ENCODE measurements around the gene GAK. TPM values are rescaled to one million over a fixed set of nuclear protein-coding genes. Genes with fewer than 3 reads are reported as not detected.

GAK gene
- total RNA-seq, 1 donor from 2014 or later = 146 TPM

DNA sequence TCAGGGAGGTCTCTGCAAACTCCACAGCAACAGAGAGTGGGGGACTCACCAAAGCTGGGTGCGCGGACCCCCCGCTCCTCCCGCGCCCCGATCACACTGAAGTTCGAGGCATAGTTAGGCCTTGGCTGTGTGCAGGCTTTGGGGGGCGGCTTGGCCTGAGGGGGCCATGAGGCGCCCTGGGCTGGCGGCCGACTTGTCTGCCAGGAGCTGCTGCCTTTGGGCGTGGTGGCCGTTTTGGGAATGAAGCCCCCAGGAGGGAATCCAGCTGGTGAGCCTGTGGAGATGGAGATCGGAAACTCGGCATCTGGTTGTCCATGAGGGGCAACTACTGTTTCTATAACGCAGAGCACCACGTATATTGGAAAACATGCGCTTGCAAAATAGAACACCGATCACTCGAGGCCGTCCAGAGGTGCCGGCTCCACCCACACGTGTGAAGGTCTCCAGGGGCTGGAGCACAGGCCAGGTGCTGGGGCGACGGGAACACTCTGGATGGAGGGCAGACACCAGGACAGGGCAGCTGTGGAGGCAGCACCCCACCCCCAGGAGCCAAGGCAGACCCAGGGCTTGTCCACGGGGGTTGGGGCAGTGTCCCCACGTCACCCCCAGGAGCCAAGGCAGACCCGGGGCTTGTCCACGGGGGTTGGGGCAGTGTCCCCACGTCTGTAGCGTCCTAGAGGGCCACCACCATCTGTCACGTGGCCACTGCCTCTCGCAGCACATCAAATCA lies 80.2 kb downstream of the GAK start:
- no peaks in the 10 kb centered on the region for H3K4me1 Mint-ChIP-seq (ENCODE audit: low read depth)
- no peak overlapping the region for H3K4me3 Mint-ChIP-seq
- no peaks in the 10 kb centered on the region for H3K27me3 Mint-ChIP-seq (ENCODE audit: insufficient read depth)
- DNase-seq (ENCODE audit: low spot score) = no peak
- H3K9me3 Mint-ChIP-seq = peaks cover 8% of the 10 kb centered on the region
- H3K36me3 Mint-ChIP-seq (ENCODE audit: low read depth) = peaks cover 36% of the 10 kb centered on the region
- no peak overlapping the region for H3K27ac Mint-ChIP-seq
- intact Hi-C loops (cut with micrococcal nuclease) = no loop called here

DNA sequence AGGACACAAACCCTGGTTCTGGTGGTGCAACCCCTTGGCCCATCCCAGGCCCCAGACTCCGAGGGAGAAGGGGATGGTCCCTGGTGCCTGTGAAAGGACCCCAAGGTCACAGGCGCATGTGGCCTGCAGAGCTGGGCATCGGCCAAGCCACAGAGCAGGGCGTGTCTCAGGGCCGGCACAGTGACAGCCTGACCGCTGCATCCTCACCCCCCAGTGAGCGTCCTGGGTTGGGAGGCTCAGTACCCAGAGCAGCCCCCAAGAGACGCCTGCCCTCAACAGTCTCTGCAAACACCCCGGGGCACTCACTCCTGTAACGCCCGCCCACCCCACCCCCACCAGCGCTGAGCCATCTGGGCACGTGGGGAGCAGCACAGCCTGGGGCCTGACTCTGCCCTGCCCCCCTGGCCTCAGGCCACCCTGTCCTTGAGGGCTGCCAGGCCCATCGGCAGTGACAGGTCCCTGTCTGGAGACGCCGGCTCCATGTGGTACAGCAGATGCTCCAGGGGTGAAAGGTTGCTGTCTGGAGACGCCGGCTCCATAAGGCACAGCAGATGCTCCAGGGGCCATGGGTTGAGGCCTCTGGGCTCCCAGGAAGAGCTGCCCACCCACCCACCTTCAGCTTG lies 81.7 kb downstream of the GAK start:
- Mint-ChIP-seq H3K36me3 (ENCODE audit: low read depth) (peaks cover 31% of the 10 kb centered on the region), H3K27me3 (ENCODE audit: insufficient read depth) (no peaks in the 10 kb centered on the region), H3K9me3 (peaks cover 6% of the 10 kb centered on the region), H3K4me1 (ENCODE audit: low read depth) (no peaks in the 10 kb centered on the region), H3K4me3 (no peak overlapping the region), H3K27ac (no peak overlapping the region)
- intact Hi-C loops (cut with micrococcal nuclease) = no loop called here
- DNase-seq (ENCODE audit: low spot score) = no peak

DNA sequence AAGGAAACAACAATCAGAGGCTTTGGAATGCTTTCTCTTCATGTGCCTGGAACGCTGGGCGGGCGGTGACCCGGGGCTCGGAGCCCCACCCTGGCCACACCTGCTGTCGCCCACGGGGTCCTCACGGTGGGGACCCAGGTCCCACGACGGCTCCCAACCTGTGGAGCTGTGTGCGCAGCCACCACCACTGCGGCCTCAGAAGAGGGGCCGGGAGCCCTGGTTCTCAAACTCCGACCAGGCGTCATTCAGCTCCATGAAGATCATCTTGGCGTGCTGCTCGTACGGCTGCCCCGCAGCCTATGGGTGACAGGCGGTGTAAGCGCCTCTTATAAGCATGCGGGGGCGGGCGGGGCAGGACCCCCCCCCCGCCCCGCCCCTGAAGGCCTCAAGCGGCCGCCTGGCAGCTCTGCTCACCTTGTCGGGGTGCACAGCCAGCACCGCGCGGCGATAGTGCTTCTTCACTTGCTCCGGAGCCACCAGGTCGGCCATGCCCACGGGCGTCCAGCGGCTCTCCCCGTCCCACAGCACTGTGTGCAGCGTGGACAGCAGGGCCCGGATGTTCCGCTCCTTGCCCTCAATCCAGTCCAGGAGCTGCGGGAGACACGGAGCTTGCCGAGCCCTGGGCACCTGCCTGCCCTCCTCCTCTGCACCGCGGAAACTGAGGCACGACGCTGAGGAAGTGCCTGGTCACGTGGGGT lies 82.5 kb downstream of the GAK start:
- intact Hi-C loops (cut with micrococcal nuclease) = no loop called here
- Mint-ChIP-seq H3K27ac (no peak overlapping the region), H3K36me3 (ENCODE audit: low read depth) (peaks cover 26% of the 10 kb centered on the region), H3K27me3 (ENCODE audit: insufficient read depth) (no peaks in the 10 kb centered on the region), H3K9me3 (peaks cover 6% of the 10 kb centered on the region), H3K4me3 (no peak overlapping the region), H3K4me1 (ENCODE audit: low read depth) (no peaks in the 10 kb centered on the region)
- DNase-seq (ENCODE audit: low spot score) = no peak

DNA sequence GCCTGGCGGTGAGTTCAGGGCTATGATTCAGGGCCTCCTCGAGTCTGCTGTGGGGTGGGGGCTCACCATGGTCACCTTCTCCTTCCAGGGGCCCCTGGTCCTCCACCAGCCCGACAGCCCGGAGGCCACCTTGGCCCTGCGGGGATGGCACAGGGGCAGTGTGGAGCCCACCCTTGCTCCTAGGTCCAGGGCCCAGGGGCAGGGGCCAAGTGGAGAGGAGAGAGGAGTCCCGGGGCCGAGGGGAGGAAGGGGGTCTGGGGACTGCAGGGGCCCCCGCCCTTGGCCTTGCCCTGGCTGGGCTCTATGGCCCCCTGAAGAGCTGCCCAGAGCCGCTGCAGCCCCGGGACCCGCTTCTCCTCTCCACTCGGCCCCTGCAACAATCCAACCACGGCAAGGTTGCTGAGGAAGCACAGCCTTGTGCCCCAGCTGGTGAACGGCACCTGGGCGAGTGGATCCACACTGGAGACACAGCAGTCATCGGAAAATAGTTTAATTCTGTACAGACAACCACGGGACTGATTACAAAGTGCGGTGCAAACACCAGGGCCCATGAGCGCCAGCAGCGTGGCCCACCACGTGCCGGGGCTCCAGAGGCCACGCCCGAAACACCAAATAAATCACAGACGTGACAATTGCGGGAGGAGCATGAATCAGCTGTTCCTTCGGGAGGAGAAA lies 83.2 kb downstream of the GAK start:
- intact Hi-C loops (cut with micrococcal nuclease) = no loop called here
- no peak for DNase-seq (ENCODE audit: low spot score)
- Mint-ChIP-seq H3K9me3 (peaks cover 11% of the 10 kb centered on the region), H3K27ac (no peak overlapping the region), H3K36me3 (ENCODE audit: low read depth) (peaks cover 24% of the 10 kb centered on the region), H3K27me3 (ENCODE audit: insufficient read depth) (no peaks in the 10 kb centered on the region), H3K4me1 (ENCODE audit: low read depth) (no peaks in the 10 kb centered on the region), H3K4me3 (no peak overlapping the region)

DNA sequence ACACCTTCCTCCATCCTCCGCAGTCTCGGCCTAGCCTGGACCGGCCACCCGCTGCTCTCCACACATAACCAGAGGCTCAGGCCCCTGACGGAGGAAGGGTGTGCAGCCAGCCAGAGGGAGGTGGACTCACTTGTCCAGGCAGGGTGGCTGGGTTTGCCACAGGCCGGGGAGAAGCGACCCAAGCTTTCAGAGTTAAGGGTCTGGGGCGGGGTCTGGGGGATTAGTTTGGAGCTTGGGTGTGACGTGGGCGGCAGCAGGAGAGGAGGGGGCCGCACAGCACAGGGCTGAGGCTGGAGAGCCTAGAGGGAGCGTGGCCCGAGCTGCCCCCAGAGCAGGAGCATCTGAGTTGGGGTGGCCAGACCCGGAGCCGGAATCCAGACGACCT lies 83.8 kb downstream of the GAK start:
- Mint-ChIP-seq H3K36me3 (ENCODE audit: low read depth) (peaks cover 24% of the 10 kb centered on the region), H3K4me3 (no peak overlapping the region), H3K9me3 (peaks cover 11% of the 10 kb centered on the region), H3K4me1 (ENCODE audit: low read depth) (no peaks in the 10 kb centered on the region), H3K27me3 (ENCODE audit: insufficient read depth) (no peaks in the 10 kb centered on the region), H3K27ac (no peak overlapping the region)
- intact Hi-C loops (cut with micrococcal nuclease) = no loop called here
- DNase-seq (ENCODE audit: low spot score) = no peak

DNA sequence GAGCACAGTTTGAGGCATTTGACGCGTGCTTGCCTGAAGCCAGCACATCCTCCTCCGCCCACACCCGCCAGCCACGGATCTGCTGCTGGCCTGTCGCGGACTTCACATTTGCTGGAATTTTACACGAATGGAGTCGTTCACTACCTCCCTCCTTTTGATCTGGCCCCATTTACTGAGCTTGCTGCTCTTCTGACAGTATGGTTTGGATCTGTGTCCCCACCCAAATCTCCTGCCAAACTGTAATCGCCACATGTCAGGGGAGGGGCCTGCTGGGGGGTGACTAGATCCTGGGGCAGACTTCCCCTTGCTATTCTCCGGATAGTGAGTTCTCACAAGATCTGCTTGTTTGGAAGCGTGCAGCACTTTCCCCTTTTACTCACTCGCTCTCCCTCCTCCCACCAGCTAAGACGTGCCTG lies 86.3 kb downstream of the GAK start:
- Mint-ChIP-seq H3K4me3 (no peak overlapping the region), H3K36me3 (ENCODE audit: low read depth) (peaks cover 24% of the 10 kb centered on the region), H3K27ac (no peak overlapping the region), H3K9me3 (peaks cover 21% of the 10 kb centered on the region), H3K4me1 (ENCODE audit: low read depth) (no peaks in the 10 kb centered on the region), H3K27me3 (ENCODE audit: insufficient read depth) (no peaks in the 10 kb centered on the region)
- DNase-seq (ENCODE audit: low spot score) = no peak
- intact Hi-C loops (cut with micrococcal nuclease) = no loop called here

DNA sequence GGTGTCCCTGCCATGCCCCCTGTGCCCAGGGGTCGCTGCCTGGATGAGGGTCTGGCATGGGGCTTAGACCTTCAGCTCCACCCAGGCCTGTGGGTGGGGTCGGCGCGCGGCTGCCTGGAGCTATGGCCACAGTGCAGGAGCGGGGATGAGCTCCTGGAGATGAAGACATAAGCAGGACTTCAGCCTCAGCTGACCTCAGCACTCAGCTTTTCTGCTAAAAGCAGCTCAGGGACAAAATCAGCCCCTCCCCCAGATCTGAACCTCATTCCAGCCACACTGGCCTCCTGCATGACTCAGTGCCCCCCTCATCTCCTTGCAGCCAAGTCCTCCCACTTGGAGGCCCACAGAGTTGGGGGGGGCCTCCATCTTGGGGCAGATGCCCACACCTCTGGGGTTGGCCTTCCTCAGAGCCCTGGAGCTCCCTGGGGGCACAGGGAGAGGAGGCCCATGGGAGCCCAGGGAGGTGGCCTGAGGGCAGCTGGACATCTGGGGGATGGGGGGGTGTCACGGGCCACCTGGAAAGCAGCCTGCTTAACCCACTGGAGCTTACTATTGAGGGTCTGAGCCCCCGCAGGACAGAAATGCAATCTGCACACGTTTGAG lies 86.8 kb downstream of the GAK start:
- H3K27me3 Mint-ChIP-seq (ENCODE audit: insufficient read depth) = no peaks in the 10 kb centered on the region
- H3K9me3 Mint-ChIP-seq = peaks cover 21% of the 10 kb centered on the region
- H3K27ac Mint-ChIP-seq = no peak overlapping the region
- H3K4me3 Mint-ChIP-seq = no peak overlapping the region
- intact Hi-C loops (cut with micrococcal nuclease) = no loop called here
- H3K36me3 Mint-ChIP-seq (ENCODE audit: low read depth) = peaks cover 26% of the 10 kb centered on the region
- DNase-seq (ENCODE audit: low spot score) = no peak
- H3K4me1 Mint-ChIP-seq (ENCODE audit: low read depth) = no peaks in the 10 kb centered on the region

DNA sequence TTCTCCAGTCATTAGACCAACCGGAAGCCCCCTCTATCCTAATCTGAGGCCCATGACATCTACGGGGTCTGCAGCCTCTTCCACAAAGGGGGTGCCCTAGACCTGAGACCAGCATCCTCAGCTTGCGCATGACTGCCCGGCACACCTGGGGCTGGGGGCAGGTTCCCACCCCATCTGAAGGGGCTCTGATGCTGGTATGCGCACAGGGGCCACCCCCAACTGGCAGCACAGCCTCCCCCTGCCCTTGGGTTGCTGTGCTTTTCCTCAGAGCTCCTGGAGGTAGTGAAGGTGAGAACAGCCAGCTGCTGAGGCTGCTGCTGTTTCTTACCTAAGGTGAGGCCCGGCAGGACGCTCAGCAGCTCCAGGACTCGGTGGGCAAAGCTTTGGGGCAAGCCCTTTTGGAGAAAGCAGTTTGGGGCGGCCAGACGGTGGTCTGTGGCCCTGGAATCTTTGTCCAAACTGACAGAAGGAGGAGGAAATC lies 87.3 kb downstream of the GAK start:
- DNase-seq (ENCODE audit: low spot score) = no peak
- Mint-ChIP-seq H3K4me1 (ENCODE audit: low read depth) (peaks cover 4% of the 10 kb centered on the region), H3K36me3 (ENCODE audit: low read depth) (peaks cover 27% of the 10 kb centered on the region), H3K27me3 (ENCODE audit: insufficient read depth) (no peaks in the 10 kb centered on the region), H3K4me3 (no peak overlapping the region), H3K9me3 (peaks cover 26% of the 10 kb centered on the region), H3K27ac (no peak overlapping the region)
- intact Hi-C loops (cut with micrococcal nuclease) = no loop called here

DNA sequence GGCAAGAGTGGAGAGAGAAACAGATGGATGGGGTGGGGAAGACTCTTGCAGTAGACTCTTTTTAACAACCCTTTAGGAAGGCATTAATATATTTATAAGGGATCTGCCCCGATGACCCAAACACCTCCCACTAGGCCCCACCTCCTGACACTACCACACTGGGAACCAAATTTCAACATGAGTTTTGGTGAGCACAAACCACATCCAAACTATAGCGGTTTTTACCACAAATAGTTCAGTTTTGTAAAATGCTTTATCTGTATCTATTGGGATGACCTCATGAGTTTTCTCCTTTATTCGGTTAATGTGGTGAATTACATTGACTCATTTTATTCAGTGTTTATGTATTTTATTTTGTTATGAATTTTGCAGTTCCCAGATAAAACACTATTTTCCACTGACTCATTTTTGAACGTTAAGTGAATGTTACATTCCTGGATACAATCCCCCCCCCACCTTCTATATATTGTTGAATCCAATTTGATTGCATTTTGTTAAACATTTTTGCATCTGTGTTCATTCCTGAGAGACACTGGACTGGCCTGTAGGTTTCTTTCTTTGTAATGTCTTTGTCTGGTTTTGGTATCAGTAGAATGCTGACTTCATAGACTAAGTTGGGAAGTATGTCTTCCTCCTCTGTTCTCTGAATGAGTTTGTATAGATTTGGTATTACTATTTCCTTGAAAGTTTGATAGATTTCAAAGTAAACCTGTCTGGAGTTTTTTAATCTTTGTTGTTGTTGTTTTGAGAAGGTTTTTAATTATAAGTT lies 92.3 kb downstream of the GAK start:
- intact Hi-C loops (cut with micrococcal nuclease) = no loop called here
- DNase-seq (ENCODE audit: low spot score) = no peak
- H3K4me3 Mint-ChIP-seq = no peak overlapping the region
- peaks cover 42% of the 10 kb centered on the region for H3K9me3 Mint-ChIP-seq
- peak overlapping the region; percentile 71 for H3K27ac Mint-ChIP-seq
- no peaks in the 10 kb centered on the region for H3K27me3 Mint-ChIP-seq (ENCODE audit: insufficient read depth)
- H3K4me1 Mint-ChIP-seq (ENCODE audit: low read depth) = peaks cover 6% of the 10 kb centered on the region
- H3K36me3 Mint-ChIP-seq (ENCODE audit: low read depth) = peaks cover 22% of the 10 kb centered on the region

DNA sequence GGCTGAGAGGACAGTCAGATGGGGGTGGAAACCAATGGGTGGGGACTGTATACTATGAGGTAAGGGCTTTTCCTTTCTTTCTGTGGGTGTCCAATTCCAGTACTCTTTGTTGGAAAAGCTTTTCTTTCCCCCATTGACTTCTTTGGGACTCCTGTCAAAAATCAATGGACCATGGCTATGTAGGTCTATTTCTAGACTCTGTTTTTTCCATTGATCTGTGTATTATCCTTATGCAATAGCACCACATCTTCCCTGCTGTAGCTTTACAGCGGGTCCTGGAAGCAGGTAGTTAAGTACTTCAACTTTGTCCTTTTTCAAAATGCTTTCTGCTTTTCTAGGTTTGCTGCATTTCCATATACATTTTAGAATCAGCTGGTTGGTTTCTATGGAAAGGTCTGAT lies 94.3 kb downstream of the GAK start:
- H3K4me3 Mint-ChIP-seq = no peak overlapping the region
- peaks cover 2% of the 10 kb centered on the region for H3K27me3 Mint-ChIP-seq (ENCODE audit: insufficient read depth)
- peaks cover 16% of the 10 kb centered on the region for H3K36me3 Mint-ChIP-seq (ENCODE audit: low read depth)
- no peak overlapping the region for H3K27ac Mint-ChIP-seq
- intact Hi-C loops (cut with micrococcal nuclease) = no loop called here
- peaks cover 6% of the 10 kb centered on the region for H3K4me1 Mint-ChIP-seq (ENCODE audit: low read depth)
- H3K9me3 Mint-ChIP-seq = peaks cover 37% of the 10 kb centered on the region
- DNase-seq (ENCODE audit: low spot score) = no peak

DNA sequence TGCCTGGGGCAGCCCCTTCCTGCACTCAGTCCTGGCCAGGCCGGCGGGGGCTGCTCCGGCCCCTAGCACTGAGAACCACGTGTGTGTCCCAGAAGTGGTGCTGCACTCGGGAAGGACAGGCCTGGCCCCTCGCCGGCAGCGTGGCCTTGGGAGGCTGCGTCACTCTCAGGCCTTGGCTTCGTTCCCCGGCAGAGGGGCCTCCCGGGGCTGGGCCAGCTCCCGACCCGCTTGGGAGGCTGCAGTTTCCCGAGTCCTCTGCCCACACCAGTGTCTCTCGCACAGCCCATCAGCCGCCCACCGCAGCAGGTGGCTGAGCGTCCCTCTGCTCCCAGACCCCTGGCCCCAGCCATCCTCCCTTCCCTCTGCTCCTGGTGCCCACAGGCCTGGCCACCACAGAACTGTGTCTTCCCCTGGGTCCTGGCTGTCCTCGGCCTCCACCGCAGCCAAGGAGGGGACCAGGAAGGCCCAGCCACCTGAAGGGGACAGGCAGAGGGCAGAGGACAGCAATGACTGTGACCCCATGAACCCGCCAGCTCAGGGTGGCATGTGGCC lies 95.3 kb downstream of the GAK start:
- peaks cover 31% of the 10 kb centered on the region for H3K9me3 Mint-ChIP-seq
- H3K4me3 Mint-ChIP-seq = no peak overlapping the region
- peaks cover 2% of the 10 kb centered on the region for H3K27me3 Mint-ChIP-seq (ENCODE audit: insufficient read depth)
- no peak for DNase-seq (ENCODE audit: low spot score)
- intact Hi-C loops (cut with micrococcal nuclease) = no loop called here
- H3K4me1 Mint-ChIP-seq (ENCODE audit: low read depth) = peaks cover 6% of the 10 kb centered on the region
- H3K27ac Mint-ChIP-seq = no peak overlapping the region
- peaks cover 11% of the 10 kb centered on the region for H3K36me3 Mint-ChIP-seq (ENCODE audit: low read depth)

DNA sequence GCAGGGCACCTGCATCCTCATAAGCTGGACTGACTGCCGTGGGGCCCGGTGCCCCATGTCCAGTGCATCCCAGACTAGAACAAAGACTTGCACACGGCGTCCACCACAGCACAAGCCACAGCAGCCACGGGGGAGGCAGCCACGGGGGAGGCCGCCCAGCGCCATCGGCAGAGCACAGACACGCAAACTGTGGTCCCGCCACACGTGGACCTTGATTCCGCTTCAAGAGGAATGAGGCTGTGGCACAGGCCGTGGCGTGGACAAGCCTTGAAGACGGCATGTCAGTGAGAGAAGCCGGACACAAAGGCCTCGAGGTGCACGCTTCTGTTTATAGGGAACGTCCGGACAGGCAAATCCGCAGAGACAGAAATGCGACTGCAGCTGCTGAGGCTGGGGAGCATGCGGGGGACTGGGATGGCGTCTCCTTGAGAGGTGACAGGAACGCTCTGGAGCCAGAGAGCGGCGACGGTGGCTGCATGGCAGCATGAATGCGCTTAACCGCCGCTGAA lies 96.1 kb downstream of the GAK start:
- intact Hi-C loops (cut with micrococcal nuclease) = no loop called here
- DNase-seq (ENCODE audit: low spot score) = no peak

More for the DNA sequence above, 96.1 kb downstream of the GAK start:
- Mint-ChIP-seq H3K4me3 (no peak overlapping the region), H3K36me3 (ENCODE audit: low read depth) (peaks cover 11% of the 10 kb centered on the region), H3K9me3 (peaks cover 28% of the 10 kb centered on the region), H3K4me1 (ENCODE audit: low read depth) (peaks cover 6% of the 10 kb centered on the region), H3K27ac (no peak overlapping the region), H3K27me3 (ENCODE audit: insufficient read depth) (peaks cover 2% of the 10 kb centered on the region)
